ENCODE results near the gene KCMF1.
A peak's percentile ranks its signal among the peaks of the same experiment; 100 is the strongest.

KCMF1 gene

DNA sequence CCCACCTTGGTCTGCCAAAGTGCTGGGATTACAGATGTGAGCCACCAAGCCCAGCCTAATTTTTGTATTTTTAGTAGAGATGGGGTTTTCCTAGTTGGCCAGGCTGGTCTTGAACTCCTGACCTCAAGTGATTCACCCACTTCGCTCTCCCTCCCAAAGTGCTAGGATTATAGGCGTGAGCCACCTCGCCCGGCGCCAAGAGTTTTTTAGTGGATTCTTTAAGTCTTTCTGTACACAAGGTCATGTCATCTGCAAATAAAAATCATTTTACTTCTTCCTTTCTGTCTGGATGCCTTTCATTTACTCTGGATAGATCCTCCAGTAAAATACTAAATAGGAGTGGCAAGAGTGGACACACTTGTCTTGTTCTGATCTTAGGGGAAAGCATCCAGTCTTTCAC, 61.7 kb downstream of the KCMF1 start:
- no peak for DNase-seq

GRCh38 chr2:85033388-85033787, 62.4 kb downstream of the KCMF1 start:
- no peak for DNase-seq

DNA sequence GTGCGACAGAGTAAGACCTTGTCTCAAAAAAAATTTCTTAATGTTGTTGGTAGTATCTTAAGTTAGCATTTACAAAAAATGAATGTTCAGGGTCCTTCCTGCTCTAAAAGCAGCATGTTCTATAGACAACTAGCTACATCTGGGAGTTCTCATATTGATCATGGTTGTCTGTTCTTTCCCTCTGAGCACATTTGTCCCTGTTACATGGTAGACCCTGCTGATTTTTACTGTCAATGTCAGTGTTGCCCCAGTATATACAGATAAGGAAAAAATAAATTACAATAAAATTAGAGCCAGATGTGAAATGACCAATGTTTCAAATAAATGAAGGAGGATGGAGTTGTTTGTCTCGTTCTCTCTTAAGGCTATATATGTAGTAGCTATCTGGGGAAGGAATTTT, 63.2 kb downstream of the KCMF1 start:
- no peak for DNase-seq

GRCh38 chr2:85037622-85038021, 66.7 kb downstream of the KCMF1 start:
- DNase-seq, result no peak

- no peak for DNase-seq
Measured at GRCh38 chr2:85042330-85042729, 71.4 kb downstream of the KCMF1 start.

- no peak for DNase-seq
Measured at GRCh38 chr2:85048534-85048933, 77.6 kb downstream of the KCMF1 start.

DNA sequence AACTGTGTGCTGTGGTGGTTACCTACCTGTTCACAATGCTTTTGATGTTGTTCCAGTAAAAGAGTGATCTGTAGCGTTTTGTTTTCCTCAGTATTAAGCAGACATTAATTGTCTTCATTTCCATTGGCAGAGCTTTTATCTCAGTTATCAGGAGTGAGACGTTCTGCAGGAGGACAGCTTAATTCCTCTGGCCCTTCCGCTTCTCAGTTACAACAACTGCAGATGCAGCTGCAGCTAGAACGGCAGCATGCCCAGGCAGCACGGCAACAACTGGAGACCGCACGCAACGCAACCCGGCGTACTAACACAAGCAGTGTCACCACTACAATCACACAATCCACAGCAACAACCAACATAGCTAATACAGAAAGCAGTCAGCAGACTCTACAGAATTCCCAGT, 78.3 kb downstream of the KCMF1 start:
- no peak for DNase-seq

DNA sequence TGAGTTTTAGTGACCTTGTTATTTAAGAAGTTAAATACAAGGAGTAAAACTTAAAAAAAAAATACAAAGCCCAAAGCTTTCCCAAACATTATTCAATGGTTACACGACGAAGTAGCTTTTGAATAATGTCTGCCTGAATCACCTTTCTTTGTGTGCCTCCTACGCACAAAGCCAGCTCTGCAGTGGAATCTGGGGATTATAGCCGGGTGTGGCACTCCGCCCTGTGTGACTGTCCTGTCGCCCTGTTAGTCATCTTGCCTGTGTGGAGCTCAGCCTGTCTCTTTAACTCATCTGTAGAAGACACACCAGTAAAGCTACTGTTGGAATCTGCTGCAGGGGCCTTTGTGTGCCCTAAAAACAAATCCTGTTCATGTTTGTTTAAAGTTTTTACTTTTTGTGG, 82.8 kb downstream of the KCMF1 start:
- DNase-seq, result no peak

DNA sequence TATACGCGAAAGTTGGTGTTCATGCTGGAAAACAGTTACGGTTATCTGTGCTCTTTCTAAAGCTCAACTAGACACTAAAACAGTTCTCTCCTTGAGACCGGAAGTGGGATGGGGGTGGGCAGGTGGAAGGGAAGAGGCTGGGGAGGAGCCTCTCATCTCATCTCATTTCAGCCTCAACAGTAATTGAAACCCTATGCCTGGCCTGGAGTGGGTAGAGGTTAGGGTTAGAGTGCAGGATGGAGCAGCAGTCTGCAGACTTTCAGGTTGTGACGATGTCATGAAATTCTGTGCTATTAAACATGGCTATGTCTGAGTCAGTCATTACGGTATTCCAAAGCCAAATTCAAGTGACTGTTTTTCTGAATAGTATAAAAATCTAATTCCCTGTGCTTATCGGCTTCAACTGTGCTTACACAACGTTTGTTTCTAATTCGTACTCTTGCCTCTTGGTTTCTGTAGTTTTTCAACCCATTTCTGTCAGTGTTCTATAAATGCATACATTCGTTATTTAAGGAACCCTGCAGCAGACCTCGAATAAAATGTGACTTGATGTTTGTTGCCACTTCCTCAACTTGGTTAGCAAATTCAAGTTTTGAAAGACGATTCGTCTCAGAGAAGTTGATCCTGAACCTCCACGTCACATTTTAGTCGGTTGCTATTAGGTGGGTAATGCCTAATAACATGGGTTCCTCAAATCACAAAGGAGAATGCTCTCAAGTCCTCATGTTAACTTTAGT, 86.4 kb downstream of the KCMF1 start:
- DNase-seq, result no peak

GRCh38 chr2:85061896-85062295, 90.9 kb downstream of the KCMF1 start:
- DNase-seq, result no peak

- DNase-seq, result no peak
Measured at GRCh38 chr2:85062565-85062964, 91.6 kb downstream of the KCMF1 start.

- DNase-seq, result no peak
Measured at GRCh38 chr2:85063981-85064599, 93.1 kb downstream of the KCMF1 start.

GRCh38 chr2:85064927-85065577, 94.1 kb downstream of the KCMF1 start:
- DNase-seq, result no peak

DNA sequence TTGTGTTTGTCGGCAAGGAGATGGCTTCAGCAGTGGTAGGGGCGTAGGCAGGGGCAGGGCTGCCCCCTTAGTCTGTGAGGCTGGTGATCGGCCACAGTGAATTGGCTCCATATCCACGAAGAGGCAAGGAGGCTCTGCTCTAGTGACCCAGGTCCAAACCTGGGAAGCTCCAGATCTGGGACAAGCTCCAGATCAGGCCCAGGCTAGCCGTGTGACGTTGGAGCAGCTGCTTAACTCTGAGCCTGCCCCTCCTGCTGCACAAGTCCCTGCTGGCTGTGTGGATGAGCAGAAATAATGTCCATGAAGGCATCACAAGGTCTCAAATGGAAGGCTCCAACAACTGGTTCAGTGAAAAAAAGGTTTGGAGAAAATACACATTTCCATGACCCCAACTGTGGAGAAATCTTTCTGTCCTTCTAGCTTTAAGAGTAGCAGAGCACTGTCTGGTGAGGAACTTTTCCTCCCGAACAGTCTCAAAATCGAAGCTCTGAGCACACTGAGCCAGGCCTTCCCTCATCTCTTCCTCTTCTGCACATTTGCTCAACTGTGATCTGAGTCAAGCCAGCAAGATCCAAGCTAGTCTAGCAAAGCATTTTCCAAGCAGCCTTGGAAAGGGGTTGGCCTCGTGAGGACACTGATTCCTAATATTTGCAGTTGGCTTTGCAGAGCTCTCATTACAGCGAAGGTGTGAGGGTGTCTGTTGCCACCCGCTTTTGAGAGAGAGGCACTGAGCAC, 95.2 kb downstream of the KCMF1 start:
- no peak for DNase-seq

DNA sequence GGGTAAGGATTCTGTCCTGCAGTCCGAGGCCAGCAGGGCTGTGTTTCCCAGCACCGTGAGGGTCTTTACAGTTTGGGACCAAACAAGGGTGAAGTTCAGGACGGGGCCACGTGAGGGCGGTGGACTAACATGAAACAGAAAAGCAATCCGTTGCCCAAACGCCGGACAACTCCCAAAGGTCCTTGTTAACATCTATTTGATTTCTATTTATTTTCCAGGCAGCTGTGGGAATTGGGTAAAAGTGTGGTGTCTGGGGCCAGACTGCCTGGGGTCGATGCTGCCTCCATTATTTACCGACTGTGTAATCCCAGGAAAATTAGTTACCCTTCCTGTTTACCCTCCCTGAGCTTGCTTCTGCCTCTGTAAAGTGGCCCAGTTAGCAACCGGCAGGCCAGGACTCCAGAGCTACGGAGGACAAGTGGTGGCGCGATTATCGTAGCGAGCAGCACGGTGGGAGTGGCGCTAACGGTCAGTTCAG, 96.0 kb downstream of the KCMF1 start:
- DNase-seq, result peak; percentile 67

GRCh38 chr2:85071096-85071495, 100.1 kb downstream of the KCMF1 start:
- no peak for DNase-seq

- no peak for DNase-seq
Measured at GRCh38 chr2:85073033-85073432, 102.1 kb downstream of the KCMF1 start.

- no peak for DNase-seq
Measured at GRCh38 chr2:85076618-85077274, 105.8 kb downstream of the KCMF1 start.

DNA sequence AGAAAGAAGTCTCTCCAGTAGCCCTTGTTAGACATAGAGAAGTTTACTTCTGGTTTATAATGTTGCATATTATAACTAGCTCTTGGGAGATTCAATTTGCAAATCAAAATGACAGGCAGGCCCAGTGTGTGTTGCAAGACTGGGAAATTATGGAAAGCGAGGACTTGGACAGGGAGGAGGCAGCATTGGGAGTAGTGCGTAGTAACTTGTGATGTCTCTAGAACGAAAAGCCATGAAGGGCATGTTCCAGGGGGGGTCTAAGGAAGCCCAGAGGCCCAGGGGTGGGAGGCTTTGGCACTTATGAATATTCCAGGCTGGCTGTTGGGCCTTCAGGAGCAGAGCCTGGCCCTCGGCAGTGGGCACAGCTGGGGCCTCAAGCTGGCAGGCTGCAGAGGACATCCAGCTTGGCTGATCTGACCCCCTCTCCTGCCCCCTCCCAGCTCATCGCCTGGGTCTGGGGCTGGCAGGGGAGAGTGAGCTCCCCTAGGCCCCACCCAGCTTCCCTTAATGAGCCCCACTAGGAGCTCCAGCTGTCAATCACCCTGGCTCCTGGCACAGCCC, 107.0 kb downstream of the KCMF1 start:
- no peak for DNase-seq

DNA sequence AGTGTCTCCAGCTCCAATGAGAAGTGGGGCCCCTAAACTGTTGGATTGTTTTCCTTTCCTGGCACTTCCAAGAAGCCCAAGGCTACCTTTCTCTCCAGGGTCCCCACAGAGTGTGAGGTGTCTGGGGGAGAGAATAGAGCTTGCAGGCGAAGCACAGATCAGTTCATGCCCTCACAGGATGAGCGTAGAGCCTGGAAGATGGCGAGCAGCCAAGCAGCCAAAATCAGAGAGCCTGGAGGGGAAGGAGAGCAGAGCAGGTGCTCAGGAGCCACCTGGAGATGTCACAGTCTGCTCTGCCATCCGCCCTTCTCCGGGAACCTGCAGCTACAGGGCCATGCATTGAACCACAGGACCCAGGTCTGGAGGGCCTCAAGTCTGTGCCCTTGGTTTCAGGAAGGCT, 107.6 kb downstream of the KCMF1 start:
- no peak for DNase-seq

GRCh38 chr2:85083092-85083491, 112.1 kb downstream of the KCMF1 start:
- no peak for DNase-seq

GRCh38 chr2:85085563-85085962, 114.6 kb downstream of the KCMF1 start:
- no peak for DNase-seq

DNA sequence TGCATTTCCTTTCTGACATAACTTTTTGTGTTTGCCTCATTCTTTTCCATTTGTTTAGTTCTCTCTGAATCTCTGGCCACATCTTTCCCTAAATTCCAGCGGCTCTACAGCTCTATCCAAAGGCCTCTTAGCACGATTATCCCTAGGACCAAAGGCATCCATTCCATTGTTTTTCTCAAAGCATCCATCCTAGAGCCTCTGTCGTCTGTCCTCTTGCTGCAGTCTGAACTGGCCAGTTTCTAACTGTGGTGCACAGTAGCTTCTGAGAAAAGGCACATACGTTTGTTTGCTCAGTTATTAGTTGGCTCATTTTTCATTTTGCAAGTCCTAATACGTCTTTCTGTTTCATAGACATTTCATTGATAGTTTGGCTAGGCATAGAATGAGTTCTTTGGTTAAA, 116.6 kb downstream of the KCMF1 start:
- DNase-seq, result no peak
